ENCODE measurements around the gene TRAPPC3.

DNA sequence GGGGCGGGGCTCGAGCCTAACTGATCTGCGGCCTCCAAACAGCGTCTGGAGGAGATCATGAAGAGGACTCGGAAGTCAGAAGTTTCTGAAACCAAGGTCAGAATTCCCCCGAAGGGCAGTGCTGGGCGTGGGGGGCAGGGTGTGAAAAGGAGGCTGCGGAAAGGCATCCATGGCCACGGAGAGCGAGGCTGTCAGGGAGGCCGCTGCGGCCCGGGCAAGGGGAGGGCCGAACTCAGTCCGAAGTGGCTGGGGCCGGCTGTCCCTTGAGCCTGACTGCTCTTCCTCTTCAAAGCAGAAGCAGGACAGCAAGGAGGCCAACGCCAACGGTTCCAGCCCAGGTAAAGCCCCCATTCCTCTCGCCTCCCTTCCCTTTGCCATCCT lies 29.9 kb upstream of the TRAPPC3 start:
- TF ChIP-seq CTCF (conservative IDR thresholded peaks at IDR 0.05 in 1 of 2, IDR thresholded peaks at IDR 0.05 in 1 of 2; ENCODE audit: extremely low read depth in 1 of 2, insufficient read depth in 1 of 2, low read depth in 1 of 2, low read length in 2 of 2), result no peak
- no peak for TF ChIP-seq EZH2 (IDR thresholded peaks at IDR 0.05; ENCODE audit: borderline replicate concordance, low read length)
